ENCODE results near the gene EP400. TPM values are rescaled to one million over a fixed set of nuclear protein-coding genes. Genes with fewer than 3 reads are reported as not detected.

EP400 gene
- total RNA-seq, 1 experiment from 2014 or later, result 61.7 TPM

DNA sequence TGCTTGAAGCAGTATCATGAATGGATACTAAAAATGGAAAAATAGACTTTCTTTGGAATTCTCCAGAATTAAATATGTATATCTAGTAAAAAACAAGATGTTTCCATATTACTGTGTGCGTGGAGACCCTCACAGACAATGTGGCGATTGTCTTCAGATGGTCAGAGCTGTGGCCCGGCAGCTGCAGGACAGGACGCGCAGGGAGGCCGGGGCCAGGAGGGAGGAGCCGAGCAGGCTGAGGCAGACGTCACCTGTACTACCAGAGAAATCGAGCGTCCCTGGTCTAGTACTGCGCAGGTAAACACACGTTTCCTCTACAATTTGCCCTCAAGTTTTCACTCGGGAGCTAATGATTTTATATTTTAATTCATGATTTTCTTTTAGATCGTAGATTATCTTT lies 171.5 kb downstream of the EP400 start:
- H3K27me3 Mint-ChIP-seq (ENCODE audit: low read depth), result no peaks in the 10 kb centered on the region
- Histone ChIP-seq H2BK120ac (ENCODE audit: low read depth, low read length, poor library complexity, severe bottlenecking) (no peak overlapping the region), H2BK5ac (ENCODE audit: insufficient read length, low read length) (no peak overlapping the region), H3K79me2 (ENCODE audit: insufficient read depth, low read length) (no peaks in the 10 kb centered on the region), H3K18ac (ENCODE audit: insufficient read length, low read depth, low read length) (no peak overlapping the region), H3K79me1 (ENCODE audit: insufficient read depth, low read depth, low read length, poor library complexity, severe bottlenecking) (no peaks in the 10 kb centered on the region), H4K5ac (ENCODE audit: insufficient read length, low read depth, low read length) (no peak overlapping the region), H3K27ac (ENCODE audit: insufficient read length, low read depth, low read length) (no peak overlapping the region), H2BK12ac (ENCODE audit: insufficient read length, low read depth, low read length) (no peak overlapping the region), H2AK5ac (ENCODE audit: insufficient read length, low read length) (no peak overlapping the region), H3K9me3 (ENCODE audit: control insufficient read depth, low read depth, low read length) (no peaks in the 10 kb centered on the region), H2BK15ac (ENCODE audit: low read depth, low read length) (no peak overlapping the region), H4K8ac (replicated peaks; ENCODE audit: insufficient read length, low read depth, low read length) (no peak overlapping the region), H2AFZ (ENCODE audit: low read length) (no peak overlapping the region), H3K14ac (ENCODE audit: insufficient read depth, low read length) (no peak overlapping the region), H3K4me1 (ENCODE audit: insufficient read depth, low read length) (no peaks in the 10 kb centered on the region), H3K4me2 (ENCODE audit: insufficient read depth, insufficient read length, low read length) (no peak overlapping the region), H4K91ac (ENCODE audit: insufficient read length, low read depth, low read length) (no peak overlapping the region), H3K23me2 (ENCODE audit: insufficient read length, low read depth, low read length, poor library complexity, severe bottlenecking) (no peaks in the 10 kb centered on the region), H4K20me1 (ENCODE audit: control insufficient read depth, insufficient read depth, insufficient read length) (no peaks in the 10 kb centered on the region), H3K4ac (ENCODE audit: low read depth, low read length) (no peak overlapping the region), H3K23ac (ENCODE audit: insufficient read length, low read depth, low read length) (no peak overlapping the region), H3K9ac (ENCODE audit: extremely low read depth, insufficient read length, low read length) (no peak overlapping the region), H3T11ph (ENCODE audit: low read length) (no peak overlapping the region), H2BK20ac (ENCODE audit: low read depth, low read length, poor library complexity, severe bottlenecking) (no peak overlapping the region), H3K27me3 (ENCODE audit: insufficient read depth, low read length) (no peaks in the 10 kb centered on the region), H3K56ac (ENCODE audit: insufficient read length, low read depth, low read length) (no peak overlapping the region)
- peaks cover 29 to 47% (median 47%) of the 10 kb centered on the region in 3 experiments for H3K36me3 Mint-ChIP-seq (ENCODE audit: insufficient read depth in 1 of 3, low read depth in 3 of 3)
- no peak for DNase-seq
- no peaks in the 10 kb centered on the region for H3K4me1 Mint-ChIP-seq
- peaks cover 0 to 2% of the 10 kb centered on the region in 2 experiments; a peak in 1 of 5 replicates for H3K9me3 Mint-ChIP-seq
- TF ChIP-seq, protein P1, sequence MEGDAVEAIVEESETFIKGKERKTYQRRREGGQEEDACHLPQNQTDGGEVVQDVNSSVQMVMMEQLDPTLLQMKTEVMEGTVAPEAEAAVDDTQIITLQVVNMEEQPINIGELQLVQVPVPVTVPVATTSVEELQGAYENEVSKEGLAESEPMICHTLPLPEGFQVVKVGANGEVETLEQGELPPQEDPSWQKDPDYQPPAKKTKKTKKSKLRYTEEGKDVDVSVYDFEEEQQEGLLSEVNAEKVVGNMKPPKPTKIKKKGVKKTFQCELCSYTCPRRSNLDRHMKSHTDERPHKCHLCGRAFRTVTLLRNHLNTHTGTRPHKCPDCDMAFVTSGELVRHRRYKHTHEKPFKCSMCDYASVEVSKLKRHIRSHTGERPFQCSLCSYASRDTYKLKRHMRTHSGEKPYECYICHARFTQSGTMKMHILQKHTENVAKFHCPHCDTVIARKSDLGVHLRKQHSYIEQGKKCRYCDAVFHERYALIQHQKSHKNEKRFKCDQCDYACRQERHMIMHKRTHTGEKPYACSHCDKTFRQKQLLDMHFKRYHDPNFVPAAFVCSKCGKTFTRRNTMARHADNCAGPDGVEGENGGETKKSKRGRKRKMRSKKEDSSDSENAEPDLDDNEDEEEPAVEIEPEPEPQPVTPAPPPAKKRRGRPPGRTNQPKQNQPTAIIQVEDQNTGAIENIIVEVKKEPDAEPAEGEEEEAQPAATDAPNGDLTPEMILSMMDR (conservative IDR thresholded peaks at IDR 0.05), result no peak
- H3K27ac Mint-ChIP-seq, result no peak overlapping the region
- no peak overlapping the region for H3K4me3 Mint-ChIP-seq
- WGBS (ENCODE audit: extremely low coverage, insufficient read length, low lambda C conversion rate), result no CpG with 5 or more reads among the region's 14 CpGs
